Measurements from ENCODE around the gene KRT34. TPM values are rescaled to one million over a fixed set of nuclear protein-coding genes. Genes with fewer than 3 reads are reported as not detected.

Gene KRT34
- total and polyA plus RNA-seq, 2 donors from 2014 or later: not detected

DNA sequence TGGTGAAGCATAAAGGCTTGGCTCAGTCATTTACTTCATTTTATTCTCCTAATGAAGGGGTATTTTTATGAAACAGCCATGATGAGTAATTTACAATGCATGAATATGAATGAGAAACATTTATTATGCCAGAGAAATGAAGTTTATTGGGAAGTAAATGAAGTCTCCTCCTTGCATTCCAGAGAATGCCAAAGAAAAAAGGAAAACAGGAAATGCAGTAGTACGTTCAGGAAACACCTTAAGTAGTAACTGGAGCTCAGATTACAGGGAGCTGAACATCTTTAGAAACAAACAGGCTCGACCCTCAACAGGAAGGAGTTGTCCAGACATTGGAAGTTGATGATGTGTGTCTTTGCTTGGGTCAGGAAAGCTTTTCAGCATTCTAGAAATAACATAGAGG is 4.6 kb downstream of the KRT34 start:
- Histone ChIP-seq H3K4me1 (ENCODE audit: control insufficient read depth in 2 of 3, insufficient read depth in 2 of 3, low read depth in 1 of 3, low read length in 3 of 3) (no peaks in the 10 kb centered on the region), H3K9me3 (ENCODE audit: control insufficient read depth in 2 of 3, insufficient read depth in 1 of 3, low read length in 3 of 3) (no peaks in the 10 kb centered on the region), H3K36me3 (ENCODE audit: control insufficient read depth in 2 of 3, insufficient read depth in 3 of 3, low read length in 3 of 3) (no peaks in the 10 kb centered on the region), H3K9ac (ENCODE audit: low read length in 3 of 3) (no peak overlapping the region), H3K27ac (ENCODE audit: low read depth in 2 of 2, low read length in 2 of 2) (peak overlapping the region in 1 of 2 donors; percentile 42), H3K4me3 (ENCODE audit: low read length in 3 of 3) (no peak overlapping the region), H3K27me3 (ENCODE audit: control insufficient read depth, insufficient read depth, low read length) (no peaks in the 10 kb centered on the region)
- no peak for FAIRE-seq
- TF ChIP-seq, protein P1, sequence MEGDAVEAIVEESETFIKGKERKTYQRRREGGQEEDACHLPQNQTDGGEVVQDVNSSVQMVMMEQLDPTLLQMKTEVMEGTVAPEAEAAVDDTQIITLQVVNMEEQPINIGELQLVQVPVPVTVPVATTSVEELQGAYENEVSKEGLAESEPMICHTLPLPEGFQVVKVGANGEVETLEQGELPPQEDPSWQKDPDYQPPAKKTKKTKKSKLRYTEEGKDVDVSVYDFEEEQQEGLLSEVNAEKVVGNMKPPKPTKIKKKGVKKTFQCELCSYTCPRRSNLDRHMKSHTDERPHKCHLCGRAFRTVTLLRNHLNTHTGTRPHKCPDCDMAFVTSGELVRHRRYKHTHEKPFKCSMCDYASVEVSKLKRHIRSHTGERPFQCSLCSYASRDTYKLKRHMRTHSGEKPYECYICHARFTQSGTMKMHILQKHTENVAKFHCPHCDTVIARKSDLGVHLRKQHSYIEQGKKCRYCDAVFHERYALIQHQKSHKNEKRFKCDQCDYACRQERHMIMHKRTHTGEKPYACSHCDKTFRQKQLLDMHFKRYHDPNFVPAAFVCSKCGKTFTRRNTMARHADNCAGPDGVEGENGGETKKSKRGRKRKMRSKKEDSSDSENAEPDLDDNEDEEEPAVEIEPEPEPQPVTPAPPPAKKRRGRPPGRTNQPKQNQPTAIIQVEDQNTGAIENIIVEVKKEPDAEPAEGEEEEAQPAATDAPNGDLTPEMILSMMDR (IDR thresholded peaks at IDR 0.05; ENCODE audit: borderline replicate concordance, extremely low read depth, insufficient read depth): no peak
- intact Hi-C loops (cut with DNase I): no loop called here
- DNase-seq: peak in 2 of 5 donors; percentile 22 to 40

DNA sequence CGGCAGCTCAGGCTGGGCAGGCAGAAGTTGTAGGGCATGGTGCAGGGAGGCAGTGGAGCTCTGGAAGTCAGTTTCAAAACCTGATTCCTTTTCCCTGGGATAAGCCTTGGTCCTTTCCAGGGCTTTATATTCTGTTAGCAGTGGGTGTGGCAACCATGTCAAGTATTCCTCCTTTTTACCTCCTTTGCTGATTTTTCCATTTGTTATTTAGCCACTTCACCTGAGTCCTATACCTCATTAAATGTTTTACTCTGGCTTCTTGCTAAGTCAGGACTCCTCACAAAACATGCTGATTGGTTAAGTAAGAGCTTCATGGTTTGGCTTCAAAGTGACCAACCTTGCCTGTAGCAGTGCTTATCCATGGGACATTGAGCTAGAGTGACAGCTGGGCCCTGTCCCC is 12.4 kb downstream of the KRT34 start, which contains the start of gene KRT33B:
KRT33B (minus strand) TSS at position 101 of the 400 bp plus-strand sequence; CDS start at position 38, 63 bp downstream.
- DNase-seq (no peak), FAIRE-seq (no peak)
- TF ChIP-seq, protein P1 (IDR thresholded peaks at IDR 0.05; ENCODE audit: borderline replicate concordance, extremely low read depth, insufficient read depth): no peak
- no peak within 1 kb of the TSS for H3K4me3 ChIP-seq (ENCODE audit: low read length in 3 of 3)
- H3K9me3 ChIP-seq (ENCODE audit: control insufficient read depth in 2 of 3, insufficient read depth in 1 of 3, low read length in 3 of 3): no peaks in the 10 kb centered on the region
- no peaks in the 10 kb centered on the region for H3K36me3 ChIP-seq (ENCODE audit: control insufficient read depth in 2 of 3, insufficient read depth in 3 of 3, low read length in 3 of 3)
- H3K4me1 ChIP-seq (ENCODE audit: control insufficient read depth in 2 of 3, insufficient read depth in 2 of 3, low read depth in 1 of 3, low read length in 3 of 3): no peaks in the 10 kb centered on the region
- H3K27me3 ChIP-seq (ENCODE audit: control insufficient read depth, insufficient read depth, low read length): no peaks in the 10 kb centered on the region
- intact Hi-C loops (cut with DNase I): no loop called here
- no peak within 1 kb of the TSS for H3K9ac ChIP-seq (ENCODE audit: low read length in 3 of 3)
- no peak within 1 kb of the TSS for H3K27ac ChIP-seq (ENCODE audit: low read depth in 2 of 2, low read length in 2 of 2)

DNA sequence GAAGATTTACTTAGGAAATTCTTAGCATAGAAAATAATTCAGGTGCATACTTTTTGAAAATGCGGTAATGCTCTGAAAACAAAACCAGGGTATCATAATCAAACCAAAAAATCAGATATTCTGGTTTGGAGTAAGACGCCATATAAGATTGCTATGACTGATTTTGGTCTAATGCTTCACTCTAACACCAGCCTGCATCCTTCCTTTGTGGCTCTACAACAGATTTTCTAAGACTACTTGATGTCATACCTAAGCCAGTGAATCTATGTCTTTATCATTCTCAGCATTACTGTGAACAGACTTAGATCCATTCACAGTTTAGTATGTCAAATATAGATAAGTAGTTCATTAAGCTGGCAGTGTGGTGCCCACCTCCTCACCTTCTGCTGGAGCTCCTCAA is 13.1 kb downstream of the KRT34 start:
- no peak overlapping the region for H3K27ac ChIP-seq (ENCODE audit: low read depth in 2 of 2, low read length in 2 of 2)
- TF ChIP-seq, protein P1 (IDR thresholded peaks at IDR 0.05; ENCODE audit: borderline replicate concordance, extremely low read depth, insufficient read depth): no peak
- no peaks in the 10 kb centered on the region for H3K4me1 ChIP-seq (ENCODE audit: control insufficient read depth in 2 of 3, insufficient read depth in 2 of 3, low read depth in 1 of 3, low read length in 3 of 3)
- H3K36me3 ChIP-seq (ENCODE audit: control insufficient read depth in 2 of 3, insufficient read depth in 3 of 3, low read length in 3 of 3): no peaks in the 10 kb centered on the region
- H3K9ac ChIP-seq (ENCODE audit: low read length in 3 of 3): no peak overlapping the region
- no peaks in the 10 kb centered on the region for H3K9me3 ChIP-seq (ENCODE audit: control insufficient read depth in 2 of 3, insufficient read depth in 1 of 3, low read length in 3 of 3)
- H3K4me3 ChIP-seq (ENCODE audit: low read length in 3 of 3): no peak overlapping the region
- DNase-seq: no peak
- H3K27me3 ChIP-seq (ENCODE audit: control insufficient read depth, insufficient read depth, low read length): no peaks in the 10 kb centered on the region
- no peak for FAIRE-seq
- intact Hi-C loops (cut with DNase I): no loop called here

Measured in kidney (tissue), 14 donors.